NCI-H2081 (cell line): ENCODE results near the gene WWOX.
"Not testable (repeated sequence)": the region's sequence is repeated elsewhere in the genome, so short reads cannot be mapped to it uniquely, and the experiment has no call there.

Experiments
- DNase-seq, 2 experiments: peaks; one replicate each; lab custom pipeline; 2025; lab: John Stamatoyannopoulos, UW

The WWOX gene

DNA sequence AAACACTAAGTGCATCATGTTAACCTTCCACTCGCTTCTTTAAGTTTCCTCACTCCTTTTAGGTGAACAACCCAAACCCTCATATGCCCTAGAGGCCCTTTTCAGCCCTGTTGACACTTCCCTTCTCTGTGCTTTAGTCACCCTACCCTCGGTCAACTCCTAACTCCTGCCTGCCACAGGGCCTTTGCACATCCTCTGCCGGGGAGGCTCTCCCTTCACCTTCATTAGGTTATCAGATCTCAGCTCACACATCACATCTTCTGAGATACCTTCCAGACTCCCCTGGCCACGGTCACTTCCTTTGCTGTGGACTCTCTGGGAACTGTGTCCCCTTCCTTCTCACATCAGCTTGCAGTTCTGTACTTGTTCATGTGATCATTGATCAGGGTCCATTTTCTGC lies 926.7 kb downstream of the WWOX start:
- DNase-seq: no peak

DNA sequence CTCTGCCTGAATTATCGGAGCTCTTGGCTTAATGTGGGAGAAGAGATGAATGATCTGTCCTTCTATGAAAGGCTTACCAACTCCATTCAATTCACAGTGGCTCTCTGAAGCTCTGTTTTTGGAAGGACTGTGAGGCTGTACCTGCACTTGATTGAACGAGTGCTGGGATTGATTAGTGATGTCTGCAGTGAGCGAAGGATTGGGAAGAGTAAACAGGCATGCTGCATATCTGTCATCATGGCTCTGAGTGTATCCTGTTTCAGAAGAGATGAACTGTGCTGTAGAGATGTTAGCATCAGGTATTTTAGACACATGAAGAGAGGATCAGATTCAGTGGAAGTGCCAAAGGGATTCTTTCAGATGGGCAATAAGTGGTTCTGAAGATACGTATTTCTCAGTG lies 937.1 kb downstream of the WWOX start:
- no peak for DNase-seq

DNA sequence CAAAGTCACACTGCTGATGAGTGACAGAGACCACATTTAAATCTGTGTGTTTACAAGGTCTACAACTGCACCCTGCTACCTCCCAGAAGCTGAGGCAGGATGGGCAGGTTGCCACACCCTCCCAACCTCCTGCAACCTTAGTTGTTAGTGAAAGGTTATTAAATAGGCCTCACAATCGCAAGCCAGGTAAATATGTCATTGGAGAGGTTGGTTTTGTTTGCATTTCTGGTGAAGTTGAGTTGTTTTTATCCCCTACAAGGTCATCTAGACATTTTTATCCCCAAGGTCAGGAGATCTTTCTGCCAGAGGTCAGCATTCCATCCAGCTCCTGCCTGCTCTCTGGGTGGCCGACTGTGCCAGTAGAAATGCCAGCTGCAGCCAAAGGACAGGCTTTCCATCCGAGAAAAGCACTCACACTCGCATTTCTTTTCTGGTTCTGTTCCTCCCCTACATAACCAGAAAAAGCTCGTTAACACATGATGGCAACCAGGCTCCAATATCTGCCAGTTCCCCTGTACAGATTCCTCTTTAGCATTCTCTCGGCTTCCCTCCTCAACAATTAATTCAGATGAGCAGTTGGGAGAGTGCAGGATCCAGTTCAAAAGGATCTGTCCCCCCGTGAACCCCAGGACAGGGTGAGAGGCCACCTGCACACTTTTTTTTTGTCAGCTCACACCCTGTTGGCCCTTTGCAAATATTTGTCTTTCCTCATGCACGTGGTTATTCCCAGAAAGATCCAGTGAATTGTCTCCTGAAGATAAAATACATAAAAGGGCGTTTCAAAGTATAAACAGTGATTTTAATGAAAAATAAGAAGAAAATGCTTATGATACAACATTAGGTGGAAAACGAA lies 938.3 kb downstream of the WWOX start:
- no peak for DNase-seq

DNA sequence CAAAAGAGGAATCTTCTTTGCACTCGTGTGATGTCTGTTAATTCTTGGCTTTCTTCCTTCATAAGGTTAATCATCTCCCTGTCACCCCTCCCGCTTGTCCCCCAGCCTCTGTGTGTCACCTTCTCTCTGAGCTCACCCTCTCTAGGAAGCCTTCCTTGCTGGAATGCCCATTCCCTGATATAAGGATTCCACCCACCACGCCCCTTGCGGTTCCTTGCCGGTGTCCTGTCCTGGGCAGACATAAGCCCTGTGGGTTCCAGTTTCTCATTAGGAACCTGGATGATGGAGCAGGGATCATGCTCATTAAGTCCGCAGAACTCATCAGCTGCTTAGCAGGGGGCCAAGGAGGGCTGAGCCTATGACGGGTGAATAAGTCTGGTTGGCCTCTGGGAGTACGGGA lies 941.8 kb downstream of the WWOX start:
- no peak for DNase-seq

DNA sequence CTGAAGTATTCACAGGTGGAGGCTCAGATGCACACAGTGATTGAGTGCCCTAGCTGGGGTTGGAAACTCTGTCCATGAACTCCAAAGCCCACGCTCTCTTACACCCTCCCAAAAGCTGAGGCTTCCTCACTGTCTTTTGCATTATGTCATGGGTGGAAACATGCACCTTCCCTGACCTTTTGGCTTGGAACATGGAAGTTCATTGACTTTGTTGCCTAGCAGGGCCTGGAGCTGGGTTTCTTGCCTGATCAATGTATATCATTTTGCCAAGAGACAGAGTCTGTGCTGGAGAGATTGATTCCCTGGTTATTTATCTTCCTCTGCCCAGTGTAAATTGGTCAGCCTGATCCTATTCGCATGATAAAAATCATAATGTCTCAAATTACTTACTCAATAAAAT lies 942.7 kb downstream of the WWOX start:
- no peak for DNase-seq

DNA sequence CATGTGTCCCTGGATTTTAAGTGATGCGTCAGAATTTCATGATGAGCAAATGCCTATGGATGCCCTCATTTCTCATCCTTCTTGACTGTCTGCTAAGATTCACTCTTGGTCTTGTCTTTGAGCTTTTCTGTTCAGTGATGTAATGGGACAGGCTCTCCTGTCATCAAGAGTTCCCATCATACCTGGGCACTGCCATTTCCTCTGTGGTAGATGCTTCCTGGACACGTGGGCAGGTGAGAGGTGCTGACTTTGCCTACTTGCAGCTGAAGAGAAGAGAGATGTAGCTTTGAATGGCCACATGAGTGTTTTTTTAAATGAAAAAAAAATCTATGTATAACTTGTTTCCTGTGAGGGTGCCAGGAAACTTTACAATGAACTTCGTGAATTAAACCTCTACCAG lies 943.4 kb downstream of the WWOX start:
- no peak for DNase-seq

DNA sequence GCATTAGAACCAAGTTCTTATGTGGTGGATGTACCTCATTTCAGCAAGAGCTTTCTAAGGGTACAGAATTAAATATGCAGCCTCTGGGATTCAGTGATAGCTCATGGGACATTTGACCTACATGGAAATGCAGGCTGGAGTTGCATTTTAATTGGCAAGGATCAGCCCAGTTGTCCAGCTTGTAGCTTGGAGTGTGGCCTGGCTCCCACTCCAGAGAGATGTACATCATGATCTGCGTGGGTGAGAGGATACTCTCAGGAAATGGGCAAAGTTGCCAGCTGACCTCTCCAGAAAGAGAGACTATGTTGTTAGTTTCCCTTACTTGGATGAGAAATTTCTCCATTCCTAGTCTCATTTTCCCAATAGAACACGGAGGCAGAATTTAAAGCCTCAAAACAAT lies 945.7 kb downstream of the WWOX start:
- DNase-seq: no peak

DNA sequence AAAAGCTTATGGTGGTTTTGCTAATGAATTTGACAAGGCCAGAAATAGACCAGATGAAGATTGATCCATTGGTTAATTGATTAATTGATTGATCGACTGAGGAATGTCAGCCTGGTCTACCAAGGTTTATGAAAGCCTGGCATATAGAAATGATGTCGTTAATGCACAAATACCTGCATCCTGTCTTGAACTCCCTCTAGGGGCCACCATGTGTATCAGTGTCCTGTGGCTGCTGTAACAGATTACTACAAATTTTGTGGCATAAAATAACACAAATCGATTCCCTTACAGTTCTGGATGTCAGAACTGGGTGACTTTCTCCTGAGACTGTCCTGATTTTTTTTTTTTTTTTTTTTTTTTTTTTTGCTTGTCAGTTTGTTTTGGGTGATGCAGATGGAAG lies 947.9 kb downstream of the WWOX start:
- peak in 1 of 2 experiments; percentile 30 for DNase-seq

DNA sequence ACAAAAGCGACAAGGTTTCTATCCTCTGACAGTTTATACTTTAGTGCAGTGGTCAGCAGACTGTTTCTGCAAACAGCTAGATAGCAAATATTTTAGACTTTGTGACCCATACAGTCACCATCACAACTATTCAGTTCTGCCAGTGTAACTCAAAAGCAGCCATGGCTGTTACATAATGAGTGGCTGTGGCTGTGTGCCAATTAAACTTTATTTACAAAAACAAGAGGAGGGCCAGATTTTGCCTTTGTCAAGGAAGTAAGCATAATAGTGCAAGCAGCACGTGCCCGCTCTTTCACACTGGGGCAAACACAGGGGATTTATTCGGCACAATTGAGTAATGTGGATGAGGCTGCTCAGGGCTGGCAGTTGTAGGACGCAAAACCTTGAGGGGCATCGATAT lies 949.6 kb downstream of the WWOX start:
- DNase-seq: peak in 1 of 2 experiments; percentile 63

DNA sequence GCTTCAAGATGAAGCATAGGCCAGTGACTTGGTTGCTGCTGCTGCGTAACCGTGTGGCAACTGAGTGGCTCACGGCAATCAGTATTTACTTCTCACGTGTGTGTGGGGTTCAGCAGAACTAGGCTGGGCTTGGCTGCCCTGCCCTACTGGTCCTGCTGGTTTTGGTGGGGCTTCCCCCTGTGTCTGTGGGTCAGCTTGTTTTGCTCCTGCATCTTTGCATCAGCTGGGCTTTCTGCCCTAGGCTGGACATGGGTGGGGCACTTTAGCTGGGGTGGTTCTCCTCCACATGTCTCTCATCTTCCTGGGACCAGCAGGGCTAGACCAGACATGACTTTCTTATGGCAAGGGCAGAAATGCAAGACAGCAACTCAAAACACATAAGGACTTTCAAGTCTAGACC lies 950.6 kb downstream of the WWOX start:
- DNase-seq: no peak

DNA sequence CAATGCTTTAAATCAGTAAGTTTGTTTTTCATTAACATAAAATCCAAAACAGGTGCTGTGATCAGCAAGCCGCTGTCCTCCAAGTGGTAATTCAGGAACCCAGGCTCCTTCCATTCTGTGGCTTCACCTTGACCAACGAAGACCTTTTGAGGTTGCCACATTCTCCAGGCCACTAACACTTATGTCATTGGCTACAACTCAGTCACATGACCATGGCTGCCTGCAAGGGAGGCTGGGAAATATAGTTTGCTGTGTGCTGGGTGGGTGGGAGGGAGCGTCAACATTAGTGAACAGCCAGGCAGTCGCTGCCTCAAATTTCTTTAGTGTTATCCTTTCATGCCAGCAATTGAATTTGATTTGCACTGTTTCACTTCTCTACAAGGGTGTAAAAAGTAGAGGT lies 951.9 kb downstream of the WWOX start:
- DNase-seq: no peak

DNA sequence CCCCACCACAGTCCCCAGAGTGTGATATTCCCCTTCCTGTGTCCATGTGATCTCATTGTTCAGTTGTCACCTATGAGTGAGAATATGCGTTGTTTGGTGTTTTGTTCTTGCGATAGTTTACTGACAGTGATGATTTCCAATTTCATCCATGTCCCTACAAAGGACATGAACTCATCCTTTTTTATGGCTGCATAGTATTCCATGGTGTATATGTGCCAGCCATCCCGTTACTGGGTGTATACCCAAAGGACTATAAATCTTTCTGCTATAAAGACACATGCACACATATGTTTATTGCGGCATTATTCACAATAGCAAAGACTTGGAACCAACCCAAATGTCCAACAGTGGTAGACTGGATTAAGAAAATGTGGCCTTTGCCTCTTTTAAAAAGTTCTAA lies 952.7 kb downstream of the WWOX start:
- DNase-seq: not testable (repeated sequence)

DNA sequence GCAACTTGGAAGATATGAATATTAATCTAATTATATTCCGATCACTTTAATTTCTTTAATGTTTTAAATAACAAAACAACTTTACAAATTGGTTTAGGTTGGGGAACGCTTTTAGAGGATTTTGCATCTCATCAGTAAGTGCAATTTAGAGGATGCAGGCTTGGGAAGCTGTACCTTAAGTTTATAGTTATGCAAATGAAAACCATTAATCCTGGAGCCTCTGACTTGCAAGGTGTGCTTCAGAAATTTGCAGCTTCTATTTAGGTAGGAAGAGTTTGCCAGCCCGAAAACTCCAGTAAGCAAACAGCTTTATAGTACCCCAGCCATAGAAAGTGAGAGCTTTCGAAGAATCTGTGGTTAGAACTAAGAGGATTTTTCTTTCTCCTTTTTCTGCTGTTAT lies 954.1 kb downstream of the WWOX start:
- no peak for DNase-seq

DNA sequence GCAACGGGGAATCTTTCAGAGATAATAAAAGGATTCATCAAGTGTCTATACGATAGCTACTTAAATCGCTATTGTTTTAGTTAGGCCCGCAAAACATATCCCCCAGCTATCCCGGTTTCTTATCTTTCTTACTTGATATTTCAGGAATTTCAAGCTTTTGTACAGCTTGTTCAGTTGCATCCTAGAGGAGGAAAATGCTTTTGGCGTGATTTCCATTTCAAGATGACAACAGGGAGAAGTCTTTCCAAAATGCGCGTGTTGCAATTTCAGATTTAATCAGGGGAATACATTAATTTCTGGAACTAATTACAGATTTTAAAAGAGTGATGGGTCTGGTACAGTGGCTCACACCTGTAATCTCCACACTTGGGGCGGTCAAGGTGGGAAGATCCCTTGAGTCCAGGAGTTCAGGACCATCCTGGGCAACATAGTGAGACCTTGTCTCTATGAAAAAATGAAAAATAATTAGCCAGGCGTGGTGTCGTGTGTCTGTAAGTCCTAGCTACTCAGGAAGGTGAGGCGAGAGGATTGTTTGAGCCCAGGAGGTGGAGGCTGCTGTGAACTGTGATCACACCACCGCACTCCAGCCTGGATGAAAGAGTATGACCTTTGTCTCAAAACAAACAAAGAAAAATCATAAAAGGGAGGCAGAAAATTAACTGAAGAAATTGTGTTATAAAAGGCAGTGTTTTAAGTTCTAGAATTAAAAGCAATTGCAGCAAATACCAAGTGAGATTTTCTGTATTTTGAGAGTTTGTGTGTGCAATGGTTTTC lies 954.9 kb downstream of the WWOX start:
- no peak for DNase-seq

DNA sequence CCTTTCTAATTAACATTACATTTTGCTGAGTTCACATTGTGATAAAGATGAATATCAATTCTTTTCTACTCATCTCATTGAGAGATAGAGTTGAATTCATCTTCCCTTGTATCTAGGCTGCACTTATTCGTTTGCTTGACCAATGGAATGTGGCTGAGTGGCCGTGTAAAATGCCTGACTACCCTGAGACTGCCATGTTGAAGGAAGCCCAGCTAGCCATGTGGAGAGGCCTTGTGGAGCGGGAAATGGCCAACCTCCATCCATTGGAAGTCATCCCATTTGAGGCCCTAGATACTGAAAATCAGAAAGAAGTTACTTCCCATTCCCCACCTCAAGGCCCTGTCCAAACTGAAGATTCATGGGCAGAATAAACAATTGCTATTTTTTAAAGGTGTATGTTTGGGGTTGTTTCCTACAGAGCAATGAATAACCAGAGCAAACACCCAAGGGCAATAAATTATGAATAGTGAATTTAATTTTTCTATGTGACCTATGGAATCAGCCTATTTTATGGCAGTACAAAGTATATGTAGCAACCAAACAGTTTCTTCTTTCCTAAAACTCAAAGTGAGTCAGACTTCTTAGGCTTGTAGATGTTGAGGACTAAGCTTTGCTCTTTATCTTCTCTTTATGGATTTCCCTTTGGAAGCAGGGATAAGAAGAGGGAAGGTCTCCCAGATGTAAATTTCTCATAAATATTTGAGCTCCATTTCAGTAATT lies 956.0 kb downstream of the WWOX start:
- no peak for DNase-seq

DNA sequence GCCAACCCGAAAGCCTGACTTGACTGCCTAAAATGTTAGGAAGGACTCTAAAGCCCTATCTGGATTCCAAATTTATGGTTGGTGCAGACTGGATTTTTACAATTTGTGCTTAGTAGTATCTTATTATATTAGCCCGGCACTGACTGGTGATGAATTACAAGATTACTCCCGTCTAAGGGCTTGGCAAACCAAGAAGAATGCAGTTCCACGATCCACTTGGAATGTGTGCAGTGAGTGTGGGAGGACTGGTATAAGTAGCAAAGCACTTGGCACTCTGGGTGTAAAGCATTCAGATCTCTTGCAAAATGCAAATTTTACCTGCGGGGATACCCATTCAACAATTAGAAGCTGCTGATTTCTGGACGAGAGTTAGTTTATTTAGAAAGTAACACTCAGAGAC lies 961.7 kb downstream of the WWOX start:
- DNase-seq: no peak

DNA sequence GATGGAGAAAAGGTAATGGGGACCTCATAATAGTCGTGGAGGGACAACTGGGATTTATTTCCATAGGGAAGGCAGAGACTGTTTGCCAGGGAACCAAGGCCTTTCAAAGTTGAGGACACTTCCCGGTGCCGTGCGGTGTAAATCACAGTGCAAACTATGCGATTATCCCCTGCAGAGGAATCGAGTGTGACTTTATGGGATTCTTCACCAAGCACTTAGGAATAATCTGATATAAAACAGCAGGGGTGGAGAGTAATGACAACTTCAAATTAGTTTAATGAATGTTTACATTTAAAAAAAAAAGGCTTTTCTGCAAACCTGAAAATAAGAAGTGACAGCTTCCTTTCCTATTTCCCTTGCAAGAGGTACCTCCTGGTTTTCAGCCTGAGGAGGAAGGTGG lies 962.9 kb downstream of the WWOX start:
- peak in 1 of 2 experiments; percentile 46 for DNase-seq

DNA sequence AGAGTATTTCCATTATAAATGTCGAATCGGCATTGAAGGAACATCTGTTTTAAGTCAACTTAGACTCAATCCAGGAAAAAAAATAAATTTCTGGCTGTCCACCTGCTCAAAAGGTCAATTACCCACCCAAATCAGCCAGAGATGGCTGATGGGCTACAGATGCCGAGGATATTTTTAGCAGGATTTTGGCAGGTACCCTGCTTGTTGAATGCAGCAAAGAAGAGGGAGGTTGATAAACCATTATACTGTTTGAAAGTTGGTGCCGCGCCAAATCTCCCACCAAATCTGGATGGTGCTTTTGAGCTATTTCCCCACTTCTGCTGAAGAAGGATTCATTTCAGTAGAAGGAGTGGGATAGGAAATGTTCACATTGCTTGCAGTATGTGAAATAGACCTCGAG lies 963.4 kb downstream of the WWOX start:
- no peak for DNase-seq

DNA sequence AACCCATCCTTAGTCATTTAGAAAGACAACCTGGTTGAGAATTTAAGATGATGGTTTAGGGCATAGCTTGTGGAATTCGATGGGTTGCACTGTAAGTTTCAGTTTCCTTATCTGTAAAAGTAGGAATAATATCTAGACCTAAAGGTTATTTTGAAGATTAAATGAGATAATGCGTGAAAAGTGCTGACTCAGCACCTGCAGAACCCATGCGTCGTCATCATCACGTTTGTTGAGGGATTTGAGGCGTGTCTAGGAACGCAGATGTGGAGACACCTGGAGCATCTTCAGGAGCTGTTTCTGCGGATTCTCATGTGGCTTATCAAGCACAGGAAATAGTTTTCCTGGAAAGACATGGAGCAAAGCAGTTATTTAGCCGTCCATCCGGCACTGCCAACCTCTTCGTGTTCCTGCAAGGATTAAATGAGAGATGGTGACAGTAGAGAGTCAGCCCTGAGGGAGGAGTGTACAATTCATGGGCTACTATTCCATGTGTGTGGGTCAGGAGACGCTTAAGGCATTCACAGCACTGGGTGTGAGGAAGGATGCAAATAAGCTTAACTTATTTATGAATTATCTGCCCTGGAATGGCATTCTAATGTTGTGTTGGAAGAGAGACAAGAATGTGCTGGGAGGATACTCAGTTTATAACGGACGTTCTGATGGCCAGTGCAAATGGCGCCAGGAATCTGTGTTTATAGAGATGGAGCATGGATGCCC lies 965.0 kb downstream of the WWOX start:
- DNase-seq: no peak

DNA sequence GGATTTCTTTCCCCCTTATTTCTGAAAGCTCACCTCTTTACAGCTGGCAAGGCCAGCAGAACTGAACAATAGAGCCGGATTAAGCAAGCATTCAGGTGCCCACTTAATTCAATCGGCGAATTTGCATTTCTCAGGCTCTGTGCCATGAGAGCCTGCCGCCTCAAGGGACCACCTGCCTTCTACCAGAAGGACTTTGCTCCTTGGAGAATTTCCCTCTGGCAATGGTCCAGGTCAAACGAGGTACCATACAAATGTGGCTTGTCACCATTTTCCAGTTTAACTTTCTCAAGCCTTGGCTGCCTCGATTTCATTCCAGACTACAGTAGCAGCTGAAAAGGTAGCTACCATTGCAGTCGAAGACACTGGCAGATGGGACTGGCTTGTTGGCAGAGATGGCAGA lies 967.1 kb downstream of the WWOX start:
- no peak for DNase-seq

DNA sequence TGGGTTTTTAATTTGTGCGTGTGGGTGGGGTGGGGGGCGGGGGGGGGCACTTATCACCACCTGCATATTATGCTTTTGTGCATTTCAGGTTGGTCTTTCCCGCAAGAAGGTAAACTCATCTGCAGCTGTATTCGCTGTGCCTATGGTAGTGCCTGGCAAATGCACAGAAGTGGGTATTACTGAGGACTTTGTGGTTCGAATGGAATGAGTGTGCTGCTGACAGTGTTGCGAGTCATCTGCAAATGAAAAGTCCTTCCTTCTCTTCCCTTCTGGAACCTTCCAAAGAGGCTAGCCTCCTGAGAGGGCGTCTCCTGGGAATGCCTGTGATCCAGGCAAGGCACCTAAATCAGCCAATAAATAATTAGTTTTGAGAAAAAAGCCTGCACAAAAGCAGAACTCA lies 968.1 kb downstream of the WWOX start:
- DNase-seq: no peak

DNA sequence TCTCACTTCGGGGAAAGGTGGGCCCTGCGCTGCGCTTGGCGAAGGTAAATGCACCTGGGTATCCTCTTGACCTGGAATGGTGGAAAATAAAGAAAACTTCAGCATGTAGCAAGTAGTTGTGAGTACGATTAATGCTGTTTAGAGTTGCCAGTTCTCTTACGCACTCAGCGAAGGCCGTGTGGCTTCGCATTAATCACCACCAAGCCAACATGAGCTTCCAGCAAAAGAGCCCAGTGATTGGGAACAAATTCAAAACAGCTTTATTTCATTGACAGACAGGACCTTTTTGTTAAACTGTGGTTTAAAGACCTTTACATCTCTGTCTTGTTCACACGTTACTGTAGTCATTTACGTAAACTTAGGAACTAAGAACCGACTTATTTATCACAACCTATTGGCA lies 969.7 kb downstream of the WWOX start:
- no peak for DNase-seq
